GM12891 (cell line): Measurements from ENCODE around the gene ARHGEF6.

Experiments used
- DNase-seq: peaks from one replicate; pipeline ENCODE4 v3.0.0; 2011; ENCODE audit warnings: low spot score; ENCODE audit not compliant: insufficient read length
- FAIRE-seq: peaks from 2 replicates; lab custom pipeline; 2011; peaks lifted over from hg19 to GRCh38; lab: Jason Lieb, UNC
- PAX5 ChIP-seq: IDR thresholded peaks from 2 replicates; pipeline ENCODE4 v1.6.1; 2011; ENCODE audit warnings: low read length, moderate library complexity, mild to moderate bottlenecking; ENCODE audit not compliant: insufficient read depth, severe bottlenecking
- POLR2A ChIP-seq: IDR thresholded peaks from 2 replicates; pipeline ENCODE4 v1.6.1; 2011; ENCODE audit warnings: low read depth, low read length, control low read depth
- POLR2AphosphoS5 ChIP-seq: IDR thresholded peaks from 2 replicates; pipeline ENCODE4 v1.6.1; 2011; ENCODE audit warnings: low read depth, low read length, control low read depth
- POU2F2 ChIP-seq: IDR thresholded peaks from 2 replicates; pipeline ENCODE4 v1.6.1; 2011; ENCODE audit warnings: low read depth, mild to moderate bottlenecking, control low read depth, low read length, moderate library complexity
- SPI1 ChIP-seq: IDR thresholded peaks from 2 replicates; pipeline ENCODE4 v1.6.1; 2011; ENCODE audit warnings: low read depth, low read length, control low read depth
- TAF1 ChIP-seq: IDR thresholded peaks from 2 replicates; pipeline ENCODE4 v1.6.1; 2011; ENCODE audit warnings: low read depth, low read length, control low read depth

Gene ARHGEF6

DNA sequence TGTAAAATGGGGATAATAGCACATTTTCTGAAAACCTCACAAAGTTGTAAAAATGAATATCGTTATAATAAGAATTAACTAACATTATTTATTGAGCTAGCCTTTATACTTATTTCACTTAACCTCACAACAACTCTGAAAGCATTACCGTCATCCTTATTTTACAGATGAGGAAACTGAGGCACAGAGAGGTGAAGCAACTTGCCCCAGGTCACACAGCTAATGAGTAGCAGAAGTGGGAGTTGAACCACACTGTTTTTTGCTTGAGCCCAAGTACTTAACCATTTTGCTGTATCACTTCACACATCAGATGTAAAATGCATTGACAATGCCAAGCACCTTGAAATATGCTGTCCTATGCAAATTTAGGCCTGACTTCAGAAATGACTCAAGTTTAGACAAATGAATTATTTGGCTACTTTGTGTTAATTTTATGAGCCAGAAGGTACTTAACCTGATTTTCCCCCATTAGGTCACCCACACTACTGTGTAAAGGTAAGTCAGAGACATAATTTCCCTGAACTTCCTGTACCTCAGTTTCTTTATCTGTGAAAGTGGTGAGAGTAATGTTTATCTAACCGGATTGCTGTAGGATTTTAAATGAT, 109.6 kb downstream of the ARHGEF6 start:
- peak; percentile 73; the same call in 1 of the 2 replicates for TF ChIP-seq POU2F2
- no peak for TF ChIP-seq TAF1
- DNase-seq: no peak
- FAIRE-seq: peak; percentile 96

DNA sequence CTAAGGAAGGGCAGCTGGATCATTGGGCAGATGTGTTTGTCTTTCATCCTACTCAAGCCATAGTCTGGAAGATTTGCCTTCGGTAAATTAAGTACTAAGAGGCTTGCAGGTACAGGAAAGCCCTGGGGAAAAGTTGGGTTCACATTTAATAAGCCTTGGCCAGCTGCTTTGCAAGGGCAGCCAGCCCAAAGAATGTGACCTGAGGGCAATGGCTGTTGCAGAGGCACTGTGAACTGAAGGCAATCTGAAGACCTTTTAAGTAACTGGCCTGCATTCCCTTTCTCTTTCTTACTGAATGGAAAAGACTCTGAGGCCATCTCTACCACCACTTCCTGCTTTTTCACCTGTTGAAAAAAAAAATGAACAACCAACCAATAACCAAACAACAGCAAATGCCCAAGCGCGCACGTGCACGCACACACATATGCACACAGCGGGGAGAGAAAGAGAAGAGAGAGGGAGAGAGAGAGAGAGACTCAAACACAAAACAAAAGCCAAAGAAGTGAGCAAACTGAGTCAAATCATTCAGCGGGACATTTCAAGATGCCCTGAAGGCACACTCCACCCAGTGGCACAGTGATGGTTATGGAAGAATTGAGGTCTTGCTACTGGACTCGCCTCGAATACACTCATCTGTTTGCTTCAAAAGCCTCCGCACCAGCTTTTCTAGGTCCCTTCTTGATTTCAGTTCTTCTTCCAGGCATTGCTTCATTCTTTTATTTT, 113.1 kb downstream of the ARHGEF6 start:
- FAIRE-seq (peak; percentile 81), DNase-seq (no peak)

DNA sequence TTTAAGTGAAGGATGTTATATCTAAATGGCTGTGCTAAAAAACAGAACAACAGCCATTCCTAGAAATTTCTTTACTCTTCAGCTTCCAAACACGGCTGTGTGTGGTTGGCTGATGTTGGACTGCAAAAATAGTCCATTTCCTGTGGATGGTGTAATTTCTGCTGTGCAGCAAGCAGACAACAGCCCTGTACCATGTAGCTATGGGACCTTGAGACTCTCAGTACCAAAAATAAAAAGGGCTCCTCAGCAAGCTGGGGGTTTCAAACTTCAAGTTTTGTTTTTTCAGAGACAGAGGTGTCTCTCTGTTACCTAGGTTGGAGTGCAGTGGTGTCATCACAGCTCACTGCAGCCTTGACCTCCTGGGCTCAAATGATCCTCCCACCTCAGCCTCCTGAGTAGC, 114.6 kb downstream of the ARHGEF6 start:
- no peak for DNase-seq
- TF ChIP-seq POLR2A: no peak
- FAIRE-seq: no peak

More for the DNA sequence above, 113.1 kb downstream of the ARHGEF6 start:
- TF ChIP-seq POU2F2 (no peak), TAF1 (no peak), SPI1 (no peak), POLR2AphosphoS5 (no peak), PAX5 (no peak), POLR2A (no peak)

DNA sequence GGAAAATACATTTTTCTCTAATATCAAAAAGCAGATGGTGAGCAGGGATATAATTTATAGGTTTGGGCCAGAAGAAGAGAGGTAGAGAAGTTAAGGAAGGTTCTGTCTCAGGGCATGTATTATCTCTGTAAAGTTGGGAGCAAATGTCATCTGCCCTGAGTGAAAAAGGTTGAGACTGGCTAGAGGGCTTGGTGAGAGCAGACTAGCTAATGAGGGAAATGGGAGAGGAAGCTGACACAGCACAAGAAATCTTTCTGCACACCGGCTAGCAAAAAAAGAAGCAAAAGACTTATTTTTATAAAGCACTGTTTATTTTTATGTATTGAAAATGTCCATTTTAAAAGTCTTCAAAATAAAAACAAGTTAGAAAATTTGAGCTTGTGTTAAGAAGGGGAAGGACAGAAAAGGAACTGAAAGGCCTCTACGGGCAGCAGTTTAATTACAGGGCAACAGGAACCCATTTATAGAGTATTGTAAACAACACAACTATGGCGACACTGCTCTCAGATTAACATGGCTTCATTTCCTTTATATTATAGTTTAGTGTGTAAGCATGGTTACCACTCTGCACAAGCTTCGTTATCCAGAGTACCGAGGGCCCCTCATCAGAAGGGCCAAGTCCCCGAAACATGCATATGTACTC, 115.4 kb downstream of the ARHGEF6 start:
- DNase-seq (no peak), FAIRE-seq (peak; percentile 97)
- no peak for TF ChIP-seq PAX5
- no peak for TF ChIP-seq TAF1
- TF ChIP-seq POLR2AphosphoS5: no peak
- no peak for TF ChIP-seq POLR2A
- no peak for TF ChIP-seq POU2F2
- peak; percentile 69 for TF ChIP-seq SPI1

DNA sequence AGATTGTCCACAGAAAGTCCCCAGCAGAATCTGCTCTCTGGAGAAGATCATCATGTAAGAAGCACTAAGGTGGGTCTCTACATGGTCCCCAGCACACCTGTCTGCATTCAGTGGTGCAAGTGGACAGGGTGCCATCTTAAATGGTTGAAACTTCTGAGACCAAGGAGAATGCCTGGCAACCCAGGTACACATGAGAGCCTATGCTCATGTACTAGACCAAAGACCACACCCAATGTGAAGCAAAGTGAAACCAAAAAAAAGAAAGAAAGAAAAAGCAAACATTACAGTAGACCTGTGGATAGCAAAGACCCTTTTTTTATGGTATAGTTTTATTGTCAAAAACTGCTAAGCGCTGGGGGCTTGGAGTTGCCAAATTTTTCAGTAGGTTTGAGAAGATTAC, 117.8 kb downstream of the ARHGEF6 start:
- DNase-seq: no peak
- TF ChIP-seq POU2F2: no peak
- TF ChIP-seq SPI1: no peak
- no peak for TF ChIP-seq PAX5
- no peak for TF ChIP-seq POLR2AphosphoS5
- TF ChIP-seq POLR2A: no peak
- no peak for TF ChIP-seq TAF1
- peak; percentile 56 for FAIRE-seq

DNA sequence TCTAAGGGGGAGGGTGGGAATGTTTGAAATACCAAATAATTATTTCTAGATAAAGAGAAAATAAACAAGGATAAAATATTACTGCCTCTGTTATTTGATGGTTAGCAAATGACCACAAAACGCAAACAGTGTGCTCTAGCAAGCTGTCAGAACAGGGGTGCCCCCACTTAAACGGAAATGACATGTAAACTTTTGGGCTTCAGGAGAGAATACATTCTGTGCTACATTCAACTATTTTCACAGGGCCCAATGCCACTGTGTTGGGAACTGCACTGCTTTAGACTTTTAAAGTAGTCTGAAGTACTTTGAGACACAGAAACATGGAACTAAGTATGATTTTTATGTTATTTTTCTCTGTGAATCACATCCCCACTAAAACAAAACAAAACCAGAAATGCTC, 118.6 kb downstream of the ARHGEF6 start:
- FAIRE-seq: no peak
- no peak for DNase-seq
- no peak for TF ChIP-seq SPI1
- no peak for TF ChIP-seq POLR2AphosphoS5
- no peak for TF ChIP-seq POU2F2
- TF ChIP-seq TAF1: no peak
- TF ChIP-seq POLR2A: no peak
- no peak for TF ChIP-seq PAX5

DNA sequence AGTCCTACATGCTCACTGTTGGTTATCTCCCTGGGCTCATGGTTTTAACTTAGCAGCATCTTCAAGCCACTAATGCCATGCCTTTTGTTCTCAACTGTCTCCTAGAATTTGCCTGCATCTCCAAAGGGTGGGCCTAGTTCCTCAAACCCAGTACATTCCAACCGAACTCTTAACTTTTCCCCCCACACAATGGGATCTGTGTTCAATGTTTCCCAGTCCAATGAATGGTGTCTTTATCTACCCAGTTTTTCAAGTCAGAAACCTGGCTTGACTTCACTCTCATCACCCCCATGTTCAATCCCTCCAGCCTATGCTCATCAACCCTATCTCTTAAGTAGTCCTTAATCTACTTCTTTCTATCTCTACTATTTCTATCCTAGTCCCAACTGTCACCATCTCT, 119.8 kb downstream of the ARHGEF6 start:
- FAIRE-seq: no peak

DNA sequence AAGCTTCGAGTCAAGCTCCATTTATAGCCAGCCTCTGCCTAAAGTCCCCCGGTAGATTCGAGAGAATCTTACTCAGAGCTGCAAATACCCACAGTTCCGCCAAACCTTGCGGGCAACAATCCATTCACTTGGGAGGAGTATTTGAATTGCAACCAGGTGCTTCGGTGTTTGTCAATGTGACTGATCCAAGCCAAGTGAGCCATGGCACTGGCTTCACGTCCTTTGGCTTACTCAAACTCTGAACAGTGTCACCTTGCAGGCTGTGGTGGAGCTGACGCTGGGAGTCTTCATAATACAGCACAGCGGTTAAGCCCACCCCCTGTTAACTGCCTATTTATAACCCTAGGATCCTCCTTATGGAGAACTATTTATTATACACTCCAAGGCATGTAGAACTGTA, 121.6 kb downstream of the ARHGEF6 start:
- DNase-seq: no peak
- TF ChIP-seq POU2F2: no peak
- no peak for TF ChIP-seq POLR2AphosphoS5
- TF ChIP-seq PAX5: no peak
- no peak for TF ChIP-seq POLR2A
- TF ChIP-seq SPI1: no peak
- TF ChIP-seq TAF1: no peak
- peak; percentile 85 for FAIRE-seq

More for the DNA sequence above, 119.8 kb downstream of the ARHGEF6 start:
- DNase-seq: no peak
- no peak for TF ChIP-seq POU2F2
- no peak for TF ChIP-seq POLR2A
- no peak for TF ChIP-seq PAX5
- TF ChIP-seq TAF1: no peak
- TF ChIP-seq POLR2AphosphoS5: no peak
- no peak for TF ChIP-seq SPI1

DNA sequence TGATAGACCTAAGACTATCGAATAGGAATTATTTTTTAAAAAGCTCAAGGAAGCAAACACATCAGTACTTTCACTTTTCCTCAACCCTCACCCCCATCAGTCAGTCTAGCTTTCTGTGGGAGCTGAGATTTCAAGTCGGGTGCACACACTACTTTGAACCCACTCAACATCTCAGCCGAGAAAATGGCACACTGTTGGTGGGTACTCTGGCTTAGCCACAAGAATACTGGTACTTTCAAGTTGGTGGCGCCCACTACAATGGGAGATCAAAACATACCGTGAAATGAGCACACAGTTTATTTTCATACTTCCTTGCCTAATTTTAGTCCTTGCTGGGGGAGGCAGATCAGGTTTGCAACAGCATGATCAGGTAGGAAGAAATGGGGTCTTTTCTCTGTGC, 122.6 kb downstream of the ARHGEF6 start:
- no peak for TF ChIP-seq SPI1
- no peak for TF ChIP-seq POLR2A
- TF ChIP-seq TAF1: no peak
- no peak for TF ChIP-seq POU2F2
- TF ChIP-seq PAX5: no peak
- no peak for TF ChIP-seq POLR2AphosphoS5
- DNase-seq (no peak), FAIRE-seq (peak; percentile 72)
